NCI-H510A treated with DMSO at 0.1 percent for 48 hours (cell line): ENCODE data around the gene HIP1.
"Not testable (repeated sequence)": the region's sequence is repeated elsewhere in the genome, so short reads cannot be mapped to it uniquely, and the experiment has no call there.

ENCODE experiments used
- DNase-seq: peaks from one replicate; lab custom pipeline; 2025; lab: John Stamatoyannopoulos, UW

The HIP1 gene

DNA sequence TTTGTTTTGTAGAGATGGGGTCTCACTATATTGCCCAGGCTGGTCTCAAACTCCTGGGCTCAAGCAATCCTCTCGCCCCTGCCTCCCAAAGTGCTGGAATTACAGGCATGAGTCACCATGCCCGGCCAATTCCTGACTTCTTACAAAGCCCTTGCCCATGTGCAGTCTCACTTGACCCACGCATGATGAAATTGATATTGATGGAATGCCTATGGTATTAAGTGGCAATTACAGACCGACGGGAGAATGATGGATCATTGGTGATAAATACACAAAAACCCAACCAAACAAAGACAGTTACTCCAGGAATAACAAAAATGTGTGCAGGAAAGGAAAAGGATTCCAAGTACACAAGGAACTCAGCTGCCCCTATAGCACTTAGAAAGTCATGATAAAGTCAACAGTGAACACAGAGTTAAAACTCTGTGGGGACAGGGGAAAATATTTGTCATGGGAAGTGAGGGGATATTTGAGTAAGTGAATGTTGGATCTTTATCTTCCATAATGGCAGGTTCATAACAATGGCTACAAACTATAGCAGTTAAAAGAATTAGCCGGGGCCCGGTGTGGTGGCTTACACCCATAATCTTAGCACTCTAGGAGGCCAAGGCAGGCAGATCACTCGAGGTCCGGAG is 21.6 kb downstream of the HIP1 start:
- no peak for DNase-seq

DNA sequence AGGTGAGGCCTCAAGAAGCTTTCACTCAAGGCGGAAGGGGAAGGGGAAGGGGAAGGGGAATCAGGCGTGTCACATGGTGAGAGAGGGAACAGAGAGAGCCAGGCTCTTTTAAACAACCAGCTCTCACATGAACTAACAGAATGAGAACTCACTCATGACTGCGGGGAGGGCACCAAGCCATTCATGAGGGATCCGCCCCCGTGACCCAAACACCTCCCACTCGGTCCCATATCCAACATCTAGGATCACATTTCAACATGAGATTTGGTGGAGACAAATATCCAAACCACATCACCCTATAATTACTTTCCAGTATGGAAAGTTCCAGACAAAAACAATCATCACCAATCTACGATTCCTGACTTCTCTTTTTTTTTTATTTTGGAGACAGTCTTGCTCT is 22.9 kb downstream of the HIP1 start:
- DNase-seq: no peak

DNA sequence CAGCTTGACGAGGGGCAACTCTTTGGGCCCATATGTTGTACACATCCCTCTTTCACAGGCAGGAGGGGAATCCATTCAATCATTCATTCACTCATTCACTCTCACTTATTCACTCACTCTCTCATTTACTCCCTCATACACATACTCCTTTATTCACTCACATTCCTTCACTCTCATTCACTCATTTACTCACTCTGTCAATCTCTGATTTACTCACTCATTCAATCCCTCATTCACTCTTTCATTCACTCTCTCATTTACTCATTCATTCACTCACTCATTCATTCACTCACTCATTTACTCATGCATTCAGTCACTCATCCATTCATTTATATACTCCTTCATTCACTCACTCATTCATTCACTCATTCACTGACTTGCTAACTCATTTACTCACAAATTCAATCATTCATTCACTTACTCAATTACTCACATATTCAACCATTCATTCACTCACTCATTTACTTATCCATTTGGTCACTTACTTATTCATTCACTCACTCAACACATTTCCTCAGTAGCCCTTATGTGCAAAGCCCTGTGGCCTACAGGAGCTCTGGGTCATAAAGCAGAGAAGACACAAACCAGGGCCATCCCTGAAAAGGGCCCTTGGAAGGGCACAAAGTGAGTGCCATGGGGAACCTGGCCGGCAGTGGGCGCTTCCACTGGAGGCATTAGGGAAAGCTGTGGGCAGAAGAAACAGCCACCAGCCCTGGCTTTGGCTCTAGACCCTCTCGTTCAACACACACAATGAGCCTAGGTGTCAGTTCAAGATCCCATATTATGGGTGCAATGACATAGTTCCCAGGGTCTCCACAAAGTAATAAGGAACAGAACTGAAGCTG is 26.0 kb downstream of the HIP1 start:
- no peak for DNase-seq

DNA sequence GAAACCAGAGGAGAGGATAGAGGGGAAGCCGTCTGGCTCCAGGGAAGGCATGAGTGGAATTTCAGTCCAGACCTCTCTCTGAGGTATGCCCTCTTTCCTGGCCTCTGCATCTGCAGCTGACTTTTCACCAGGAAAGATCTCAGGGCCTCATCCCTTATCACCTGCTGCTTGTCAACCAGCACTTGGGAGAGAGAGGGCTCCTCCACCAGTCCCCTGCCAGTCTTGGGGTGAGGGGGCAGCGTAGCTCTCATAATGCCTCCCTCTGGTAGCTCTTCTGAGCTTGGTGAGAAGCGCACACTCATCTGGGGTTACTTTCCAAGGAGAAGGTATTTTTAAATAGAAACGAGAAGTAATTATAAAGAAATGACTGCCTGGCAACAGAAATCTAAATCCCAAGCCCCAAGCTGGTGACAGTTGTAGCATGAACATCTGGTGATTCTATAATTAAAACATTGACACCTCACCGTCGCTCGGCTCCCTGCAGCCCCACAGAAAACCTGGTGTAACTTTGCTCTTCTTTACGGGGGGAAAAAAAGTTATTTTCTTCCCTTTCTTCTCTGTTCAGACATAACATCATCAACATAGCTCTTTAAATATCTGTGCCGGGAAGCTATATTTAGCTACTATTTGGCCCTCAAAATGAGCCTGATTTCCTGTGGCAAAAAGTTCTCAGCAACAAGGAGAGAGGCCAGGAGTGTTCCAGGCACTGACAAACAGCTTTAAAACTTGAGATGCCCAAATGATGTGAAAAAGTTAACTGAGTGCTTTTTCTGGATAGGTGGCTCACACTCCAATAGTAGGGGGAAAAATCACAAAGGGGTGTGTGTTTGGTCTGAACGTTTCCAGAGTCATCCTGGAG is 26.9 kb downstream of the HIP1 start:
- no peak for DNase-seq

DNA sequence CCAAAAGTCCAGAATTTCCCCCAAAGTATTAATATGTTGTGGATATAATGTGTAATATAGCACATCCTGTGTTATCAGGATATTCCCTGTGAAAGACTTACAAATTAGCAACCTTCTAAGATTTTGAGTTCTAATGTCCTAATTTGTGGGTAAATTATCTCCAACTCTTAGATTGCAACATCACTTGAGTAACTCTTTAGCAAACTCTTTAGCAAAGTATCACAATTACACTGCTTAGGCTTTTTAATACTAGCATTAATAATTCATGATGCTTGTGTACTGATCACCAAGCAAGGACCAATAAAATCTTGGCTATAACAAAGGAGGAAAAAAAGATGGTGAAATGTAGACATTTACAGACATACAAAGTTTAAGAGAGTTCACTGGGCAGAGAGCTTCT is 27.7 kb downstream of the HIP1 start:
- no peak for DNase-seq

DNA sequence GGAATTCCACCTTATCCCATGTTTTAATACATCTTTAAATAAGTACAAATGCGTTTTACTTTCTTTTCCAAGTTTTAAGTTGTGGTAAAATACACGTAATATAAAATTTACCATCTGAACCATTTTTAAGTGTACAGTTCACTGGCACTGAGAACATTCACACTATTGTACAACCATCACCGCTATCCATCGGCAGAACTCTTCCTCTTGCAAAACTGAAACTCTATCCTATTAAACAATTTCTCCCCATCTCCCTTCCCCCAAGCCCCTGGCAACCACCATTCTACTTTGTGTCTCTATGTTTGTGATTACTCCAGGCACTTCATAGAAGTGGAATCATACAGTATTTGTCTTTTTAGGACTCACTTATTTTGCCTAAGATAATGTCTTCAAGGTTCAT is 33.8 kb downstream of the HIP1 start:
- no peak for DNase-seq

DNA sequence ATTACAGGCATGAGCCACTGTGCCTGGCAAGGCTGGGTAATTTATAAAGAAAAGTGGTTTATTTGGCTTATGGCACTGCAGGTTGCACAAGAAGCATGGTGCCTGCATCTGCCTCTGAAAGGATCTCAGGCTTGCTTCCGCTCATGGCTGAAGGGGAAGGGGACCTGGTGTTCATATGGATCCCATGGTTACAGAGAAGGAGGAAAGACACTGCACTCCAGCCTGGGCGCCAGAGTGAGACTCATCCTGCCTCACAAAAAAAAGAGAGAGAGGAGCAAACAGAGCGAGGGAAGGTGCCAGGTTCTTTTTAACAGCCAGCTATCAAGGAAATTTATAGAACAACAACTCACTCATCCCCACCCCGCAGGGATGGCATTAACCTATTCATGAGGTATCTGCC is 36.2 kb downstream of the HIP1 start:
- DNase-seq: no peak

DNA sequence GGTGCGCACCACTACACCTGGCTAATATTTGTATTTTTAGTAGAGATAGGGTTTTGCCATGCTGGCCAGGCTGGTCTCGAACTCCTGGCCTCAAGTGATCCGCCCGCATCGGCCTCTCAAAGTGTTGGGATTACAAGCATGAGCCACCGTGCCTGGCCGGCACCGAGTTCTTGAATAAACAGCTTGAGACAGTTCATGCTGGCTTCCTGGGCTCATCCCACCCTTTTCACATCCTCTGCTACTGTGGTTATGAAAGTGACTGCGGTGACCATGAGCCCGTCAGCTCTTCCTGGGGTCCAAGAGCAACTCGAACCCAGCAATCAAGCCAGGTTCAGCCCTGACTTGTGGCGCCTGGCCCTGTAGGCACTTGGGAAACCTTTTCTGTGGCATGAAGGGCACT is 38.7 kb downstream of the HIP1 start:
- DNase-seq: no peak

DNA sequence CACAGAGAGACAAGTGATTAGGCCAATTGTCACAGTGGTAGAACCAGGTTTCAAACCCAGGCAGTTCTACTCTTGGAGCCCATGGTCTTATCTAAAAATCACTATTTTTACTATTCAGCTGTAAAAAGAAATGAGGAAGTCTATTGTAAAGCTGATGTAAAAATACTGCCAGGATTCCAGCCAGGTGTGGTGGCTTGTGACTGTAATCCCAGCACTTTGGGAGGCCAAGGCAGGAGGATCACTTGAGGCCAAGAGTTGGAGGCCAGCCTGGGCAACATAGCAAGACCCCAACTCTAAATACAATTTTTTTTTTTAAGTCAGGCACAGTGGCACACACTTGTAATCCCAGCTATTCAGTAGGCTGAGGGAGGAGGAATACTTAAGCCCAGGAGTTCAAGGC is 40.4 kb downstream of the HIP1 start:
- DNase-seq: no peak

DNA sequence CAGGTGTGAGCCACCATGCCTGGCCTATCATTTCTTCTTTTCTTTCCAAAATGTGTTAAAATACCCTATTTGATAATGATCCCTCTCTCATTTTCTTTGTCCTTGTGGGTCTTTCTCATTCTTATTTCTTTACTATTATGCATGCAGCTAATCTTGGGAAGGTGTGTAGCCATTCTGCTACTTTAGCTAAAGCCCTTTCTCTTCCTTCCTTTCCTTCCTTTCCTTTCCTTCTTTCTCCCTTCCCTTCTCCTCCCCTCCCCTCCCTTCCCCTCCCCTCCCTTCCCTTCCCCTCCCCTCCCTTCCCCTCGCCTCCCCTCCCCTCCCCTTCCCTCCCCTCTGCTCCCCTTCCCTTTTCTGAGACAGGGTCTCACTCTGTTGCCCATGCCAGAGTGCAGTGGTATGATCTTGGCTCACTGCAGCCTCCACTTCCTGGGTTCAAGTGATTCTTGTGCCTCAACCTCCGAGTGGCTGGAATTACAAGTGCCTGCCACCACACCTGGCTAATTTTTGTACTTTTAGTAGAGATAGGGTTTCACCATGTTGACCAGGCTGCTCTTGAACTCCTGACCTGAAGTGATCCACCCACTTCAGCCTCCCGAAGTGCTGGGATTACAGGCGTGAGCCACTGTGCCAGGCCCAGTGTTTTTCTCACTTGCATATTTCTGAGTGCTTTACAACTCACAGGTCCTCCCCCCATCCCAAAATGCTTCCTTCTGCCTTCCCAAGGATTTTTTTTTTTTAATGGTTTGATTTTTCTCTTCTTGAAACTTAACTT is 42.3 kb downstream of the HIP1 start:
- DNase-seq: peak; percentile 10

DNA sequence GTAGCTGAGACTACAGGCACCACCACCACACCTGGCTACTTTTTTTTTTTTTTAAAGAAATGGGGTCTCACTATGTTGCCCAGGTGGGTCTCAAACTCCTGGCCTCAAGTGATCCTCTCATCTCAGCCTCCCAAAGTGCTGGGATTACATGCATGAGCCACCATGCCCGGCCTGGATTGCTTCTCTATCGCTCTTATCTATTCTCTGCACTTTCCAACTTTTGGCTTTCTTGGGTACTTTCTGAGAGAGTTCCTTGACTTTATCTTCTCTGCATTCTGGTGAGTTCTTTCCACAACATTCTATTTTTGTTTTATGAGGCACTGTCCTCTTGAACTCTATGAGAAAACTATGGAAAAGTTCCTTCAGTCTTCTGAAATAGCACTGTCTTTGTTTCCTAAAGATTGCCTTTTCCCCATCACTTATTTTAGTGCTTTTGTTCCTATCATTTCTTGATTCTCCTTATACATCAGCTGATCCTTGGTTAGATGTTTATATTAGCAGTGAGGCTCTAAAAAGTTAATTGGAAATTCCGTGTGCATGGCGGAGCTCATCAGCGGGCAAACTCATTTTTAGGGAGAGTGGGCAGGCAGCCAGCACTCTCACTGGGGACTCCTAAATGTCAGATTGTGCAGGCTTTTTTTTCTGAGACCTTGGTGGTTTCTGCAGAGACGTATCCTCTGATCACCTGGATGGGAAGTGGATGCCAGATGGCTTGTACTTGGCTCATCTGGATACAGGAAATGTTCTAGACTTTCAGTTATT is 43.9 kb downstream of the HIP1 start:
- no peak for DNase-seq

DNA sequence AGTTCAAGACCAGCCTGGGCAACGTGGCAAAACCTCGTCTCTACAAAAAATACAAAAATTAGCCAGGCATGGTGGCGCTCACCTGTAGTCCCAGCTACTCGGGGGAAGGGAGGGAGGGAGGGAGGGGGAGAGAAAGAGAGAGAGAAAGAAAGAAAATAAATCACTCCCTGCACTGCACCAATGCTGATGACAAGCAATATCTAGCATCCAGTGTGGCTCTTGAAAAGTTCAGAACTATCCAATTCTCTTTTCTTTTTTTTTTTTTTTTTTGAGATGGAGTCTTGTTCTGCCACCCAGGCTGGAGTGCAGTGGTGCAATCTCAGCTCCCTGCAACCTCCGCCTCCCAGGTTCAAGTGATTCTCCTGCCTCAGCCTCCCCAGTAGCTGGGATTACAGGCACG is 45.1 kb downstream of the HIP1 start:
- DNase-seq: not testable (repeated sequence)

DNA sequence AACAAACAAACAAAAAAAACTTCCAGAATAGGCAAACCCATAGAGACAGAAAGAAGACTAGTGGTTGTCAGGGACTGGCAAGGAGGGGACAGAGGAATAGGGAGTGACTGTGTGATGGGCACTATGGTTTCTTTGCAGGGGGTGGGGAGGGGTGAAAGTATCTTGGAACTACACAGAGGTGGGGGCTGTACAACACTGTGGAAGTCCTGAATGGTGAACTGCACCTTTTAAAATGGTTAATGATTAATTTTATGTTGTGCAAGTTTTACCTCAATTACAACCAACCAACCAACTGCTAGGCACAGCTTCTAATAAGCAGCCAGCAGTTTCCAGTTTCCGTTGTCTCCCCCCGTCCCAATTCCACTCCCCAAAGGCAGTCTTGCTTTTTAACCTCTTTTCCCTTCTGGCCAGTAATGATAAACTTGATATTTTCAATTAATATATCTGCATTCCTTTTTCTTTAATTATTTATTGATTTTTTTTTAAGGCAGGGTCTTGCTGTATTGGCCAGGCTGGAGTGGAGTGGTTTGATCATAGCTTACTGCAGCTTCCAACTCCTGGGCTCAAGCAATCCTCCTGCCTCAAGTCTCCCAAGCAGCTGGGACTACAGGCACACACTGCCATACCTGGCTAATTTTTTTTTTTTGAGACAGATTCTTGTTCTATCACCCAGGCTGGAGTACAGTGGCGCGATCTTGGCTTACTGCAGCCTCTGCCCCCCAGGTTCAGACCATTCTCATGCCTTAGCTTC is 46.8 kb downstream of the HIP1 start:
- DNase-seq: no peak

DNA sequence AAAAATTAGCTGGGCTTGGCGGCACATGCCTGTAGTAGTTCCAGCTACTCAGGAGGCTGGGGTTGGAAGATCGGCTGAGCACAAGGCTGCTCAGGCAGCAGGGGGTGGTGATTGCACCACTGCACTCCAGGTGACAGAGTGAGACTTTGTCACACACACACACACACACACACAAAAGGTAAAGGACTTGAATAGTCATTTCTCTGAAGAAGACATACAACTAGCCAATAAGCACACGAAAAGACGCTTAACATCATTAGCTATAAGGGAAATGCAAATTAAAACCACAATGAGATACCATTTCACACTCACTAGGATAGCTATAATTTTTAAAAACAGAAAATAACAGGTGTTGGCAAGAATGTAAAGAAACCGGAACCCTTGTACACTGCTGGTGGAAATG is 48.6 kb downstream of the HIP1 start:
- no peak for DNase-seq

DNA sequence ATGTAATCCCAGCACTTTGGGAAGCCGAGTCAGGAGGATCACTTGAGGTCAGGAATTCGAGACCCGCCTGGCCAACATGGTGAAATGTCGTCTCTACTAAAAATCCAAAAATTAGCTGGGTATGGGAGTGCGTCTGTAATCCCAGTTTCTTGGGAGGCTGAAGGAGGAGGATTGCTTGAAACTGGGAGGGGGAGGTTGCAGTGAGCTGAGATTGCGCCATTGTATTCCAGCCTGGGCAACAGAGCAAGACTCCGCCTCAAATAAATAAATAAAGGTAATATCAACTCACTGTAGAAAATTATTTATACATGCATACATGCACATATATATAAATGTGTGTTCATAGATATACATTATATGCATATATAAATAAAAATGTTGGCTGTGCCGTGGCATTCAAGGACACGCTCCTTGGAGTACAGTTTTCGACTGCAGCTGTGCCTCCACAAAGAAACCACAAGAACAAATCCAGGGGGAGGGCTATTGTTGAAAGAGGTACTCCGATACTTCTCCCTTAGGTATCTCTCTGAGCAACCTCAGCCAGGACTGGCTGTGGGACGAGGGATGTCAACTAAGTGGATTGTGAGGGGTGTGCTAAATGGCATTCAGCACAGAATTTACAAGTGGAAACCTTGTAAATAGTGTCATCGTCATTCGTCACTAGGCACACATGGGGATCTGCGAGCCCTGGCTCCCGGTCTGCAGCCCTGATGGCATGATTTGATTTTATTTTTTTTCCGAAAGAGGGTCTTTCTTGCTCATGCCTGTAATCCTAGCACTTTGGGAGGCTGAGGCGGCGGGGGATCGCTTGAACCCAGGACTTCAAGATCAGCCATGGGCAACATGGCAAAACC is 49.3 kb downstream of the HIP1 start:
- no peak for DNase-seq

DNA sequence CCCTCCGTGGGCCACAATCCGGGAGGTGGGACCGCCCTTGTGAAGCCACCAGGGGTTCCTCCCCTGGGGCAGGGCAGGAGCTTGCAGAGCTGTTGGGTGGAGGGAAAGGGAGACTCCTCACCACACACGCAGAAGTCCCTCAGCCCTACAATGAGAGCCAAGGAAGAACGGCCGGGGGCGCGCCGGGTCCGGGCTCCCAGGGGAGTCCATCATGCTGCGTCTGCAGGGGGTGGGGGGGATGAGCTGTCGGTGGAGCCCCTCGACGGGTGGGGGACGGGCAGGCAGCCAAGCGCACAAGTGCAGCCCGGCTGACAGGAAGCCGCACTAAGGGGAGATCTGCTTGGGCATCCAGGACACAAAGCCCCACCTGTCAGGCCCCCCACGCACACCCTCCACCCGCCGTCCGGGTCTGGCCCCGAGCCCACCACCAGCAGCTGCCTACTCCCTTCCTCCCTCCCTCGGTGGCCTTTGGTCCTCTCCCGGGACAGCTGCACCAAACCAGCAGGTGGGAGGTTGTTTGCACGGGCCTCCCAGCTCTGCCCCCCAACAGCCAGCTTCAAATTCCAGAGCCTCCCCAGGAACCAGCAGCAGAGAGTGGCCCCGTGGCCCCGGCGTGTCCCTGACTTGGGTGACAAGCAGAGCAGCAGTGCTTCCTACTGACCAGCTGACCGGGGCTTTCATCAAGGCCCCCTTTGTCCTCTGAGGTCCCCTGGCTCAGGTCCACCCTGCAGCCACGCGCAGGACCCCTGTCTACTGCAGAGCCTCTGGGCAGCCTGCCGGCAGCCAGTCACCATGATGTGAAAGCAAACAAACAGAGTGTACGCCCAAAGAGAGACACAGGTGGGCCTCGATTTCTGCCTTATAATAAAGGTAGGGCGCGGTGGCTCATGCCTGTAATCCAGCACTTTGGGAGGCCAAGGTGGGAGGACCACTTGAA is 50.3 kb downstream of the HIP1 start:
- no peak for DNase-seq

DNA sequence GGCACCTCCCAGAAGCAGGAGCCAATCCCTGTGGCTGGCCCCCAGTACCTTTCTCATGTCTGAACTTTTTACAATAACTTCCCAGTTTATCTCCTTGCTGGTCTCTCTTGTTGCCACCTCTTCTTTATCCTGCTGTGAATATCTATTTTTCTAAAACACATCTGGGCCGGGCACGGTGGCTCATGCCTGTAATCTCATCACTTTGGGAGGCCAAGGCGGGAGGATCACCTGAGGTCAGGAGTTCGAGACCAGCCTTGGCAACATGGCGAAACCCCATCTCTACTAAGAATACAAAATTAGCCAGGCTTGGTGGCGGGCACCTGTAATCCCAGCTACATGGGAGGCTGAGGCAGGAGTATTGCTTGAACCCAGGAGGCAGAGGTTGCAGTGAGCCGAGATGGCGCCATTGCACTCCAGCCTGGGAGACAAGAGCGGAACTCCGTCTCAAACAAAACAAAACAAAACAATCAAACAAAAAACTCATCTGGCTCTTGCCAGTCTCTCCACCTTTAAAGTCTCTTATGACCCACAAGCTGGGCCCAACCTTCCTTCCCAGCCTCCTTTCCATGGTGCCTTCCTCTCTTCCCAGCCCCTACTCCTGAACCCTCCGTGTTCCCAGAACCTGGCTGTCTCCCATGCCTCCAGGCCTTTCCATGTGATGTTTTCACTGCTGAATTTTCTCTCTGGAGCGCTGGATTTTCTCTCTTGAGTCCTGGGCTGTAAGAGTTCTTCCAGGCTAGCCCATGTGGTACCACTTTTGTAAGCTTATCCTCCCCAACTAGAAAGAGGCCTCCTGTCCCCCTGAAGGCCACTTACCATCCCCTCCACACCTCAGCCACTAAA is 51.3 kb downstream of the HIP1 start:
- no peak for DNase-seq

DNA sequence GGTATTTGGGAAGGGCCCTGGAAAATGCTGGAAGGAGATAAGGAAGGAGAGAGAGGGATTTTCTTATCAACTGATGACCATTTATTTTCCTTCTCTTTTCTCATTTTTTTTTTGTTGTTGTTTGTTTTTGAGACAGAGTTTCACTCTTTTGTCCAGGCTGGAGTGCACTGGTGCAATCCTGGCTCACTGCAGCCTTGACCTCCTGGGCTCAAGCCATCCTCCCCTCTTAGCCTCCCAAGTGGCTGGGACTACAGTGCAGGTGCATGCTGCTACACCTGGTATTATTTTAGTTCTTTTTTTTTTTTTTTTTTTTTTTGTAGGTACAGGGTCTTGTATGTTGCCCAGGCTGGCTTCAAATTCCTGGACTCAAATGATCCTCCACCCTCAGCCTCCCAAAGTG is 52.2 kb downstream of the HIP1 start:
- no peak for DNase-seq
